ENCODE measurements around the gene ITGB2. TPM values are rescaled to one million over a fixed set of nuclear protein-coding genes. Genes with fewer than 3 reads are reported as not detected.

ITGB2 gene
- total RNA-seq, 1 donor from 2014 or later, result 0.62 TPM

DNA sequence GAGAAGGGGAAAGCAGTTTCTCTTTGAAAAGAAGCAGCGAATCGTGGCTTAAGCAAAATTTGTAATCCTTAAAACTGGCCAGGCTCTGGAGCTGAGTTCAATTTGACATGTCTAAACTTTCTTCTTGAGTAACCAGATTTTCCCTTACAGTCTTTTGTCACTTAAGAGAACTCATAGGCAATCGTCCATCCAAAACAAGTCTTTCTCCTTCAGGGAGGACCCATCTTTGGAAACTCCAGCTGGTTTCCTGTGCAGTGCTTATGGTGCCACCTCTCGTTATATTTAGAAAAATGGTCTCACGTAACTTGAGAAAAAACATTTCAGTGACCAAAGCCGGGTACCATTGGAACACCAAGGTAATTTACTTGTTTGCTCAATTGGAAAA, 45.4 kb downstream of the ITGB2 start:
- peak overlapping the region; percentile 78 for H3K4me3 Mint-ChIP-seq (ENCODE audit: unreplicated experiment)

DNA sequence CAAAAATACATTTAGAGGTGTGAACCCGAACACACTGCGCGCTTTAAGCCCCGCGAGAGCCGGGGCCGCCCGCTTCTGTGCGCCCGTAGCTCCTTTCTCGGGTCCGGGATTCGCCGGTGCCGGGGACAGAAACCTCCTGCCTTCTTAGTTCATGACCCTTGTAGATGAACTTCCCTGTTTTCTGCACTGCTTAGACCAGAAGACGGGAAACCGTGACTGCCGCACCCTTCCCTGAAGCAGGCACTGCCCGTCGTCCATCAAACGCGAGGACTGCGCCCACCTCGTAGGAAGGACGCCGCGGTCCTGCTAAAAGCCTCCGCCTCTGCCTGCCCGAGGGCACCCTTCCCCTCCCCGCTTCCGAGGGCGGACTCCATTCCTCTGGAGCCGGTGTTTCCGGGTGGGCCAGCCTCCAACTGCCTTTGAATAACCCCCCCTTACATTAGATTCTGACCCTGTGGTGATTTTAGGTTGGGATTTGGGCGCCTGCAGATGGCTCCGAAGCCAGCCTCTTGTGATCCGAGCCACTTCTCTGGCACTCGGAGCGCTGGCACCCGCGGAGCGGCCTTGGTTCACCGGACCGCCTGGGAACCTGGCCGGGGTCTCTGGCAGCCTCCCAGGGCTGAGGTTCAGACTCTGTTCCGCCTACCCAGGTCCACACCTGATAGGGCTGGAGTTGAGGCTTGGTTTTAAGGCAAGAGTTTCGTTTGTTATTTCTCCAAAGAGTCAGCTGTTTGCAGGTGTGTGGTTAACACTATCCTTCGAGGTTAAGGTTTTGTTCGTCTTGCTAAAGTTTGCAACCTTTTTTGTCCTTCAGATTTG, 46.0 kb downstream of the ITGB2 start:
- Mint-ChIP-seq H3K4me3 (ENCODE audit: unreplicated experiment) (peak overlapping the region; percentile 78), H3K36me3 (ENCODE audit: unreplicated experiment) (no peaks in the 10 kb centered on the region), H3K4me1 (ENCODE audit: unreplicated experiment) (peaks cover 47% of the 10 kb centered on the region), H3K9me3 (ENCODE audit: unreplicated experiment) (no peaks in the 10 kb centered on the region), H3K27me3 (ENCODE audit: unreplicated experiment) (no peaks in the 10 kb centered on the region), H3K27ac (ENCODE audit: unreplicated experiment) (peak overlapping the region; percentile 82)
- TF ChIP-seq, protein P1, sequence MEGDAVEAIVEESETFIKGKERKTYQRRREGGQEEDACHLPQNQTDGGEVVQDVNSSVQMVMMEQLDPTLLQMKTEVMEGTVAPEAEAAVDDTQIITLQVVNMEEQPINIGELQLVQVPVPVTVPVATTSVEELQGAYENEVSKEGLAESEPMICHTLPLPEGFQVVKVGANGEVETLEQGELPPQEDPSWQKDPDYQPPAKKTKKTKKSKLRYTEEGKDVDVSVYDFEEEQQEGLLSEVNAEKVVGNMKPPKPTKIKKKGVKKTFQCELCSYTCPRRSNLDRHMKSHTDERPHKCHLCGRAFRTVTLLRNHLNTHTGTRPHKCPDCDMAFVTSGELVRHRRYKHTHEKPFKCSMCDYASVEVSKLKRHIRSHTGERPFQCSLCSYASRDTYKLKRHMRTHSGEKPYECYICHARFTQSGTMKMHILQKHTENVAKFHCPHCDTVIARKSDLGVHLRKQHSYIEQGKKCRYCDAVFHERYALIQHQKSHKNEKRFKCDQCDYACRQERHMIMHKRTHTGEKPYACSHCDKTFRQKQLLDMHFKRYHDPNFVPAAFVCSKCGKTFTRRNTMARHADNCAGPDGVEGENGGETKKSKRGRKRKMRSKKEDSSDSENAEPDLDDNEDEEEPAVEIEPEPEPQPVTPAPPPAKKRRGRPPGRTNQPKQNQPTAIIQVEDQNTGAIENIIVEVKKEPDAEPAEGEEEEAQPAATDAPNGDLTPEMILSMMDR (IDR thresholded peaks at IDR 0.05), result no peak
- DNase-seq (ENCODE audit: extremely low spot score, unreplicated experiment), result no peak

More for the DNA sequence above, 45.4 kb downstream of the ITGB2 start:
- H3K4me1 Mint-ChIP-seq (ENCODE audit: unreplicated experiment), result peaks cover 42% of the 10 kb centered on the region
- H3K36me3 Mint-ChIP-seq (ENCODE audit: unreplicated experiment), result no peaks in the 10 kb centered on the region
- H3K27me3 Mint-ChIP-seq (ENCODE audit: unreplicated experiment), result no peaks in the 10 kb centered on the region
- H3K27ac Mint-ChIP-seq (ENCODE audit: unreplicated experiment), result peak overlapping the region; percentile 82
- TF ChIP-seq, protein P1 (IDR thresholded peaks at IDR 0.05), result peak; percentile 44
- no peak for DNase-seq (ENCODE audit: extremely low spot score, unreplicated experiment)
- H3K9me3 Mint-ChIP-seq (ENCODE audit: unreplicated experiment), result no peaks in the 10 kb centered on the region

DNA sequence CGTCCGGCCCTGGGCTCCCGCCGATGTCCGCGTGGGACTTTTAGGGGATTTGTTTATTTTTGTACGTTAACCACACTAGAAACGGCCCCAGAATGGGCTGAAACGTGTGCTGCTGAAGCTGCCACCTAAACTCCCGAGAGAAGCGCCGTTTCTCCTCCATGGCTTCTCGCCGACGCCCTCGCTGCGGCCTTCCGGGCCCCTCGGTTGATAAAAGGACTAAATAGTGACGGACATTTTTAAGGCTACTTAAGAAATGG, 46.5 kb downstream of the ITGB2 start:
- no peak for DNase-seq (ENCODE audit: extremely low spot score, unreplicated experiment)
- peak overlapping the region; percentile 82 for H3K27ac Mint-ChIP-seq (ENCODE audit: unreplicated experiment)
- H3K9me3 Mint-ChIP-seq (ENCODE audit: unreplicated experiment), result no peaks in the 10 kb centered on the region
- TF ChIP-seq, protein P1 (IDR thresholded peaks at IDR 0.05), result no peak
- peak overlapping the region; percentile 78 for H3K4me3 Mint-ChIP-seq (ENCODE audit: unreplicated experiment)
- no peaks in the 10 kb centered on the region for H3K27me3 Mint-ChIP-seq (ENCODE audit: unreplicated experiment)
- no peaks in the 10 kb centered on the region for H3K36me3 Mint-ChIP-seq (ENCODE audit: unreplicated experiment)
- H3K4me1 Mint-ChIP-seq (ENCODE audit: unreplicated experiment), result peaks cover 51% of the 10 kb centered on the region

DNA sequence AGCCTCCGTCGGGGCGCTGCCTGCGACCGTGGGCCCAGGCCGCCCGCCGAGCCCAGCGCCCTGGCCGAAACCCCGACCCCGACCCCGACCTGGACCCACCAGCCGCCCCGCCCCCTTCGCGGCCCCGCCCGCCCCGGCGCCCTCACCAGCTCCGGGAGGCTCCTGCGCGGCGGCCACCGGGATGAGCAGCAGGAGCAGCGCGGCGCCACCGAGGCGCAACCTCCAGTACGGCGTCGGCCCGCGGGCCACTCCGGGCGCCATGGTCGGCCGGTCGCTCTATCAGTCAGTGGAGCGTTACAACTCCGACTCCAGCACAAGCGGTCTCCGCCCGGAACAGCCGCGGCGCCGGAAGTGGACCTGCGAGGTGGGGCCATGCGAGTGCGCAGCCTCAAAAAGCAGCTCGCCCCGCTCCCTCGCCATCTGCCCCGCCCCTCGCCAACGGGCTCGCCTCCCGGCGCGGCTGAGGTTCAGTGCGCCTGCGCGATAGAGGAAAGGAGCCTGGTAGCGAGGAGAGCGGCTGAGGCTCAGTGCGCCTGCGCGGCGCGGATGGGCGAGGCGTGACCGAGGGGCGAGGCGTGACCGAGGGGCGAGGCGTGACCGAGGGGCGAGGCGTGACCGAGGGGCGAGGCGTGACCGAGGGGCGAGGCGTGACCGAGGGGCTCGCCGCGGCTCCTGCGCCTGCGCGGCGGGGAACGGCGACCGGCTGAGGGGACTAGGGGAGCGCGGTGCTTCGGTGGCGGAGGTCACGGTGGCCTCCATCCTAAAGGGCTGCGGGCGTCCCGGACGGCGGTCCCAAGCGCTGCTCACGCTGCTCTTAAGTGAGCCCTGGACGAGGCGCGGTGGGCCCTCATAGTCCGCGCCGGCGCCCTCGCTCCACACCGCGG, 47.1 kb downstream of the ITGB2 start, which contains the start of gene PTTG1IP:
TSS of gene PTTG1IP (minus strand) at position 335 of the 884 bp plus-strand sequence. CDS start at position 261, 74 bp downstream.
- Mint-ChIP-seq H3K4me3 (ENCODE audit: unreplicated experiment) (peak within 1 kb of the TSS; percentile 93), H3K27me3 (ENCODE audit: unreplicated experiment) (no peaks in the 10 kb centered on the region), H3K4me1 (ENCODE audit: unreplicated experiment) (peaks cover 57% of the 10 kb centered on the region), H3K9me3 (ENCODE audit: unreplicated experiment) (no peaks in the 10 kb centered on the region), H3K36me3 (ENCODE audit: unreplicated experiment) (no peaks in the 10 kb centered on the region), H3K27ac (ENCODE audit: unreplicated experiment) (peak within 1 kb of the TSS; percentile 92)
- TF ChIP-seq, protein P1 (IDR thresholded peaks at IDR 0.05), result no peak
- DNase-seq (ENCODE audit: extremely low spot score, unreplicated experiment), result peak; percentile 100

All from osteocyte (in vitro differentiated cells).